Left ventricle myocardium superior (tissue), 1 donor: ENCODE measurements around the gene PLBD2. TPM values are rescaled to one million over a fixed set of nuclear protein-coding genes. Genes with fewer than 3 reads are reported as not detected.
A peak's percentile ranks its signal among the peaks of the same experiment; 100 is the strongest.
"Not testable (repeated sequence)": the region's sequence is repeated elsewhere in the genome, so short reads cannot be mapped to it uniquely, and the experiment has no call there.

Experiments used
- ATAC-seq: fragments of 200-7000 bp; cut with Tn5 transposase; one replicate; pipeline ENCODE4 v1.9.1; 2020; ENCODE audit warnings: mild to moderate bottlenecking, moderate library complexity
- DNase-seq: peaks from one replicate; pipeline ENCODE4 v3.0.0-alpha.2; 2020
- intact Hi-C: fragments of 100-400 bp; cut with micrococcal nuclease; formaldehyde crosslinking; loops from one replicate; pipeline ENCODE4 v1.11.0; 2022
- total RNA-seq: library from RNA; stranded (reverse); fragmentation: NEBNext Ultra II Directional; extraction: Animal tissue kit (Norgen Biotek cat#: 25700); gene quantifications from one replicate; pipeline ENCODE4 v1.2.1, GENCODE V29; 2021
- donor health status: DM: no; HTN: yes; CAD: no; lungs with severe emphysema.

PLBD2 gene
- total RNA-seq, 1 donor from 2014 or later, result 34.4 TPM

DNA sequence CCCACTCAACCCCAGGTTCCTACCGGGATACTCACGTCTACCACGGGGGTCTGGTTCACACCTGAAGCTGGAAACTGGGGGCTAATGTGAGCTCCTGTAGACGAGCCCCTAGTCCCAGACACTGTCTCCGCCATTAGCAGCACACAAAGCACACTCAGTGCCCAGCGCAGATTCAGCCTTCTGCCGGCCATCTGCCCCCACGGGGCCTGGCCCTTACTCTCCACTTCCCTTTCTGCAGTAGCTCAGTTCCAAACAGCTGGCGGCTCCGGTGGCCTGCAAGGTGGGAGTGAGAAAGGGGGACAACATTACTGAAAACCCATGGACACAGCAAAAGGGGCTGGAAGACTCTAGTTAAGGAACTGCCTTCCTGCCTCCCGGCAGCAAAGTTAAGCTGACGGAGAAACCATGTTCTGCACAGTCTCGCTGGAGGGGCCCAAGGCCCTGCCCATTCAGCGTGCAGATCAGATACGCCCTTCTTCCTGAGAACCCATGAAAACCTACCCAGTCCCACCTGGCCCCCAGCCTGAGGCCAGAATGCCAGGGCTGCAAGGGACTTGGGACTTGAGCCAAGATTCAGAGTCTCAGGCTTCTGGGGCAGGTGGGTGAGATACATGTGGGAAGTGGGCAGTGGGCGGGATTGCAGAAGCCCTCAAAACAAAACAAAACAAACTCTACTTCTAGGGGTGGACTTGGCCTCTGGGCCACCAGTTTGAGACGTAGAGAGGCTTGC lies 25.5 kb upstream of the PLBD2 start:
- DNase-seq (peak; percentile 52), ATAC-seq (no peak)
- intact Hi-C loops, result no loop called here

DNA sequence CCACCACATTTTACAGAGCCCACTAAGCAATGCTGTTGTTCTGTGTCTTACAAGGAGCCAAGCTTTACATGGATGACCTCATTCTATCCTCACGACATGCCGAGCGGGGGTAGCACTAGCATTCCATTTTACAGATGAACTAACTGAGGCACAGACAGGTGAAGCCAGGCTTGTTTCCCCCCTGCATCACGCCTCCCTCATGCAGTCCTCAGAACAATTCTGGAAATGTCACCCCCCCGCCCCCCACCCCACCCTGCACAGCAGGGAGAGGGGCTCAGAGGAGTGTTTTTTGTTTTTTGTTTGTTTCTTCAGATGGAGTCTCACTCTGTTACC lies 25.0 kb upstream of the PLBD2 start:
- DNase-seq (no peak), ATAC-seq (no peak)
- intact Hi-C loops, result no loop called here

GRCh38 chr12:113333877-113334785 lies 24.3 kb upstream of the PLBD2 start:
- DNase-seq (peak; percentile 47), ATAC-seq (peak; percentile 16)
- intact Hi-C loops, result no loop called here

DNA sequence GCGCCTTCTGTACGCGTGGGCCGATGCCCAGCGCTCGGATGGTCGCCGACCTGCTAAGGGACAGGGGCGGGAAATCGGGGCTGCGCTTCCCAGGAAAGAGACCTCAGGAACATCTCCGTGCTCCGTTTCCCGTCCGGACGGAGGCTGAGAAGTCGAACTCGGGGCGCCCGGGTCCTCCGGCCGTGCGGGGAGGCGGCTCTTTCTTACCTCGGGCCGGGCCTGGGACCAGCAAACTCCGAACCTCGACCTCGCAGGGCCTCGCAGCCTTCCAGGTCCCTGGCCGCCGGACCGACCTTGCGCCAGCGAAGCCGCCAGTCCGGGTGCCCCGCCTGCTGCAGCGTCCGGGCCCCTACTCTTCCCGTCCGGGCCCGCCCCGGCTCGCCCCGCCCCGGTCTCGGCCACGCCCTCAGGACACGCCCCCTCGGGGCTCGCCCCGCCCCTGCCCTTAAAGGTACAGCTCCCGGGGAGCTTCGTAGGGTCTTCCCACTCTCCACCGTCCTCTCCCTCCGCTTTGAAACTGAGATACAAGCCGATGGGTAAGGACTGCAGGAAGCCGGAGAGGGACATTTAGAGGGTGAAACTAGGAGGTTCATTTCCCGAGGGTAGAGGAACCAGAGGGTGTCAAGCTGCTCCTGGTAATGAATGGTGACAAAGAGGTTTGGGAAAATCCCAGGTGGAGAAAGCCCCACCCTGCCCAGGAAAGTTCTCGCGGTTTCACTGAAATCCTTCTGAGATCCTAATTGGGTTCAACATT lies 23.4 kb upstream of the PLBD2 start, which contains the start of gene SLC8B1:
TSS of gene SLC8B1 (minus strand) at position 324 of the 754 bp plus-strand sequence. CDS start 2,231 bp downstream, outside the sequence.
- intact Hi-C loops, result no loop called here
- peak; percentile 95 for DNase-seq
- ATAC-seq, result peak; percentile 100

DNA sequence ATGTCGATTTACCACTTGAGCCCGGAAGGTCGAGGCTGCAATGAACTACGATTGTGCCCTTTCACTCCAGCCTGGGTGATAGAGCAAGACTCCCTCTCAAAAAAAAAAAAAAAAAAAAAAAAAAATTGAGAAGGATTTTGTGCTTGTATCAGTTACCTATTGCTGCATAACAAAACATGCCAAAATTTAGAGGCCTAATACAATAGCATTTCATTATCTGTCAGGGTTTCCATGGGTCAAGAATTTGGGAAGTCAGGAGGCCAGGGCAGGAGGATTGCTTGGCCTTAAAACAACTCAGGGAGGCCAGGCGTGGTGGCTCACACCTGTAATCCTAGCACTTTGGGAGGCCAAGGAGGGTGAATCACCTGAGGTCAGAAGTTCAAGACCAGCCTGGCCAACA lies 18.8 kb upstream of the PLBD2 start:
- DNase-seq (no peak), ATAC-seq (no peak)
- intact Hi-C loops, result no loop called here

GRCh38 chr12:113340061-113340460 lies 18.3 kb upstream of the PLBD2 start:
- no peak for DNase-seq
- no peak for ATAC-seq
- intact Hi-C loops, result no loop called here

GRCh38 chr12:113341535-113341934 lies 16.9 kb upstream of the PLBD2 start:
- ATAC-seq (peak; percentile 18), DNase-seq (no peak)
- intact Hi-C loops, result no loop called here

GRCh38 chr12:113345318-113345717 lies 13.1 kb upstream of the PLBD2 start:
- ATAC-seq (no peak), DNase-seq (no peak)
- intact Hi-C loops, result no loop called here

DNA sequence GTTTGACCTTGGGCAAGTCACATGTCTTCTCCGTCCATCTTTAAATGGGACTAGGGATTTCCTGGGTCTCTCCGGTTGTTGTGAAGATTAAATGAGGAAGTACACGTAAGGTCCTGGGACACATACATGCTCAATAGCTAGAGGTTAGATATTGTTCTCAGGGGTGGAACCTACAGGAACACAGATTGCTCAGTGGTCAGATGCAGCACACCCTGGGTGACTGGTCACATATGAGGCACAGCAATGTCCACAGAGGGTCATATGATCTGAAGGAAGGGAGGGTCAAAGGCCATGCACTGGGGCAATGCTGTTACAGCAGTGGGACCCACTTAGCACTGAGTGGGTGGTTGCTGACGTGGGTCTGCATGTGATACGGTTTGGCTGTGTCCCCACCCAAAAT lies 12.0 kb upstream of the PLBD2 start:
- intact Hi-C loops, result no loop called here
- no peak for ATAC-seq
- DNase-seq, result no peak

DNA sequence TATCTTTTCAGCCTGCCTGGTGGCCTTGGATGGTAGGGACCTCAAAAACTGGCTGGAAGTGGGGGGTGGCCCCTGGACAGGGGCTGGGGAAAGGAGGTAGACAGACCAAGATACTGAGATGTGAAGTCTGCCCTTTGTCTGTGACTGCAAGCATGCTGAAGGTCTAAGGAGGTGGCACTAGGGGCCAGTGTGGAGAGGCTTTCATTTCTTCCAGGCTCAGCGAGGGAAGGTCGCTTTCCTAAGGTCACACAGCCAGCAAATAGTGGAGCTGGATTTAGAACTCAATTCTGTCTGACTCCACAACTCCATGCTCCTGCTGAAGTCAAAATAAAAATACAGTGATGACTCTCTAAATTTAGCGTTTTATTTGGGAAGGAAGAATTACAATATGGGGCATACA lies 11.3 kb upstream of the PLBD2 start:
- intact Hi-C loops, result no loop called here

GRCh38 chr12:113347892-113348291 lies 10.5 kb upstream of the PLBD2 start:
- DNase-seq, result no peak
- intact Hi-C loops, result no loop called here

More for the DNA sequence above, 11.3 kb upstream of the PLBD2 start:
- no peak for DNase-seq
- ATAC-seq, result no peak

DNA sequence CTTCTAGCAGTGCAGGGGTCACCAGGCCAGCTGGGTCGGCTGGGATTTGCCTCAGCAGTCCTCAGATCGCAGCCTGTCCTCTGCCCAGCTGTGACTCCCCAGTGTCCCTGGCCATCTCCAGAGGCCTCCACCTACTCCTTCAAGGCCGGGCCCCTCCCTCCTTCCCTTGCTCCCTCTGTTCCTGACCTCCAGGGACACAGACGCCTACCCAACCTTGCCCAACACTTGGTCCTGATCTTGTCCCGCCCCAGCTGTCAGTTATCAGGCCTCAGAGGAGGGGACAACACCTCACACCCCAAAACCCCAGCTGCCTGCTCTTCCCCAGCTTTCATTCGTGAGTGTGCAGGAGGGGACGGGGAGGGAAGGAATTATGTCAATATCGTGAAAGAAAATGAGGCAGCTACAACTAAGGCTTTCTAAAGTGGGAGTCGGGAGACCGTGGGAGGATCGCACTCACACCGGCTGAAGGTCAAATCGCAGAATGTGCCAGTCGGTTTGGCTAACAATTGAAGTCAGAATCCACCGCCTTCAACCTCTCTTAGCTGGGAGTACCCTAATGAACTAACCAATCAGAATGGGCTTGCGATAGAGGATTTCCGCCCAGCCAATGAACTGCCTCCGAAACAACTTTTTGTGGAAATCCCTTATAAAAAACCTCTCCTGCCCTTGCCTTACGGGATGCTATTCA lies 9.4 kb upstream of the PLBD2 start:
- intact Hi-C loops, result no loop called here
- ATAC-seq (no peak), DNase-seq (no peak)

More at GRCh38 chr12:113347892-113348291, 10.5 kb upstream of the PLBD2 start:
- no peak for ATAC-seq

DNA sequence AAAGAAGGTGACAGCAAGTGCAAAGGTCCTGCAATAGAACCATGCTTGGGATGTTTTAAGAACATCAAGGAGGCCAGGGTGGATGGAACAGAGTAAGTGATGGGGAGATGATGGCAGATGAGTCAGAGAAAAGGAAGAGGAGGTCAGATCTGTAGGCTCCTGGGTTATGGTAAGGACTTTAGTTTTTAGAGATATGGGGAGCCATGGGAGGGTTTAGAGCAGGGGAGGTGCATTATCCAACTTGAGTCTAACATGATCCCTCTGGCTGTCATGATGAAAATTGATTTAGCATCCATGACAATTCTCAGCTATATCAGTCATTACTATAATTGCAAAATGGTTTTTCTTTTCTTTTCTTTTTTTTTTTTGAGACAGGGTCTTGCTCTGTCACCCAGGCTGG lies 7.3 kb upstream of the PLBD2 start:
- intact Hi-C loops, result no loop called here
- DNase-seq (no peak), ATAC-seq (no peak)

DNA sequence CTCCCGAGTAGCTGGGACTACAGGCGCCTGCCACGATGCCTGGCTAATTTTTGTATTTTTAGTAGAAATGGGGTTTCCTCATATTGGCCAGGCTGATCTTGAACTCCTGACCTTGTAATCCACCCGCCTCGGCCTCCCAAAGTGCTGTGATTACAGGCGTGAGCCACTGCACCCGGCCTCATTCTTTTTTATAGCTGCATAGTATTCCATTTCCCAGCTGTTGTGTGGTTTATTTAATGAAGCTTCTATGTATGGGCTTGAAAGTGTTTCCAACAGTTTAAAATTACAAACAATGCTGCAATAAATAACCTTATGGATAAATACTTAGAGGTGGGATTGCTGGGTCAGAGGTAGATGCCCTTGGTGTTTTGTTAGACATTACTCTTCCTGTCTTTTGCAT lies 4.2 kb upstream of the PLBD2 start:
- ATAC-seq, DNase-seq, intact Hi-C loops: not testable (repeated sequence)

DNA sequence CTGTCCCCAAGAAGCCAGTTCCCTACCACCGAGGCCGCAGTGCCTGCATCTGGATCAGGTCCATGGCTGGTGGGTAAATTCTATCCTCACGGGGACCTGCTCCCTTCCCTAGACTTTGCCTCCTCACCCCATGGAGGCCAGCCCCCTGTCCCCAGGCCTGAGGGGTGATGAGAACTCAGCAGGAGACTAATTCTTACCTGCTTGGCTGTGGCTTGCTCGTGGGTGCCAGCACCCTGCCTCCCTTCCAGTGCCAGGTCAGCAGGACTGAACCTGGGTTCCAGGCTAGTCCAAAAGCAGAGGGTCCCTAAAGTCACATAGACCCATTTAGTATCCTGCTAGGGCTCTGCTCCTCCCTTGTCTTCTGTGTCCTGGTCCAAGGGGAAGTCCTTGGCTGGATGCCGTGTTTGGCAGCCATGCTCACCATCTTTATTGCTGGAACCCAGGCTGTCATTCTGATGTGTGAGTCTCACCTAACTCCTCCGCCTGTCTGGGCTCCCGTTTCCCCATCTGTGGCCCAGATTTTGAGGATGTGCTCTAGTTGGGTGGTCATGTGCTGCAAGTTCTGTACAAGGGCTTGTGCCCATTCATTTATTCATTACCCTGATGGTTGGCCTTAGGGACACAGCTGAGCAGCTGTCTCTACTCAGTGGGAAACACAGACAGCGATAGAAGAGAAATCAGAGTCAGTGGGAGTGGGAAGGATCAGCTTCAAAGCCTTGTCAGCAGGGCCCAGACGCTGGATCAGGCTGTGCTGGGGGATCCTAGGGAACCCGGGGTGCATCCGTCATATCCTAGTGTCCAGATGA lies 949 bp downstream of the PLBD2 start:
- intact Hi-C loops, result no loop called here
- DNase-seq, result peak; percentile 78
- peak; percentile 59 for ATAC-seq

GRCh38 chr12:113359939-113360748 lies 1.8 kb downstream of the PLBD2 start:
- intact Hi-C loops, result no loop called here
- no peak for ATAC-seq
- no peak for DNase-seq

DNA sequence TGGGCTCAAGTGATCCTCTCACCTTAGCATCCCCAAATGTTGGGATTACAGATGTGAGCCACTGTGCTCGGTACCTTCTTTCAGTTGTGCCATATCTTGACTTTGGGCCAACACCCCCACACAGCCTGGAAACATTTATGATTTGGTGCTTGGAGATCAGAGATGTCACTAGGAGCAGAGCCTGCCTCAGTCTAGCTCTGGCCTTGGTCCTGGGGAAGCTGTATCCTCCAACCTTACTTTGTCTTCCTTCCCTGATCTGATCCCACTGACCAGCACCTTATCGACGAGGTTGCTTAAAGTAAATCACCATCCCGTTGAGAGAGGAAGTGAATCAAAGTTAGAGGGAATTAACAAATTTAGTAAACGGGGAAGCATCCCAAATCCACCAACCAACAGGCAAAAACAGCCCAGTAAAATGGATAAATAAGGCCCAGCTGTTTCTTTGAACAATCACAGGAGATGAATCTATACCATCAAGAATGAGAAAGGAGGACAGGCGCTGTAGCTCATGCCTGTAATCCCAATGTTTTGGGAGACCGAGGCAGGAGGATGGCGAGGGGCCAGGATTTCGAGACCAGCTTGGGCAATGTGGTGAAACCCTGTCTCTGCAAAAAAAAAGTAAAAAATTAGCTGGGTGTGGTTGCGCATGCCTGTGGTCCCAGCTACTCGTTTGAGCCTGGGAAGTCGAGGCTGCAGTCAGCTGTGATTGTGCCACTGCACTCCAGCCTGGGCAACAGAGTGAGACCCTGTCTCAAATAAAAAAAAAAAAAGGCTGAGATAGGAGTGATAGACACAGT lies 3.4 kb downstream of the PLBD2 start:
- no peak for ATAC-seq
- intact Hi-C loops, result no loop called here
- DNase-seq, result no peak
